HG03039 (cell line): ENCODE data around the gene LRRC59.
"Not testable (repeated sequence)": the region's sequence is repeated elsewhere in the genome, so short reads cannot be mapped to it uniquely, and the experiment has no call there.

Source experiments
- ATAC-seq: cut with Tn5 transposase; IDR thresholded peaks from one replicate; pipeline ENCODE4 v1.9.1; 2021; ENCODE audit warnings: mild to moderate bottlenecking, moderate library complexity; ENCODE audit not compliant: unreplicated experiment

Gene LRRC59

GRCh38 chr17:50397111-50397918 lies at the start of gene LRRC59:
LRRC59 (minus strand) TSS chr17:50397523; CDS start chr17:50397317, 206 bp downstream.
- ATAC-seq: peak; percentile 94

GRCh38 chr17:50445730-50446325 lies 48.5 kb upstream of the LRRC59 start:
- ATAC-seq: no peak

- no peak for ATAC-seq
Measured at GRCh38 chr17:50444841-50445715, 47.8 kb upstream of the LRRC59 start.

GRCh38 chr17:50443505-50443974 lies 46.2 kb upstream of the LRRC59 start:
- no peak for ATAC-seq

- ATAC-seq: no peak
Measured at GRCh38 chr17:50440838-50441829, 43.8 kb upstream of the LRRC59 start.

GRCh38 chr17:50440172-50440837 lies 43.0 kb upstream of the LRRC59 start:
- no peak for ATAC-seq

GRCh38 chr17:50439008-50439407 lies 41.7 kb upstream of the LRRC59 start:
- ATAC-seq: no peak

- ATAC-seq: no peak
Measured at GRCh38 chr17:50437409-50437808, 40.1 kb upstream of the LRRC59 start.

GRCh38 chr17:50432125-50432762 lies 34.9 kb upstream of the LRRC59 start:
- ATAC-seq: no peak

GRCh38 chr17:50430821-50431618 lies 33.7 kb upstream of the LRRC59 start:
- no peak for ATAC-seq

GRCh38 chr17:50429793-50430192 lies 32.5 kb upstream of the LRRC59 start:
- ATAC-seq: no peak

- ATAC-seq: no peak
Measured at GRCh38 chr17:50428831-50429424, 31.6 kb upstream of the LRRC59 start.

GRCh38 chr17:50428126-50428525 lies 30.8 kb upstream of the LRRC59 start:
- not testable (repeated sequence) for ATAC-seq

- no peak for ATAC-seq
Measured at GRCh38 chr17:50426814-50427787, 29.8 kb upstream of the LRRC59 start.

- ATAC-seq: no peak
Measured at GRCh38 chr17:50426472-50426782, 29.1 kb upstream of the LRRC59 start.

GRCh38 chr17:50425682-50426471 lies 28.6 kb upstream of the LRRC59 start, which contains the start of gene ACSF2:
ACSF2 (plus strand) TSS chr17:50426218; CDS start chr17:50426262, 44 bp downstream.
- no peak for ATAC-seq
